ENCODE data around the gene PDYN.

PDYN gene

DNA sequence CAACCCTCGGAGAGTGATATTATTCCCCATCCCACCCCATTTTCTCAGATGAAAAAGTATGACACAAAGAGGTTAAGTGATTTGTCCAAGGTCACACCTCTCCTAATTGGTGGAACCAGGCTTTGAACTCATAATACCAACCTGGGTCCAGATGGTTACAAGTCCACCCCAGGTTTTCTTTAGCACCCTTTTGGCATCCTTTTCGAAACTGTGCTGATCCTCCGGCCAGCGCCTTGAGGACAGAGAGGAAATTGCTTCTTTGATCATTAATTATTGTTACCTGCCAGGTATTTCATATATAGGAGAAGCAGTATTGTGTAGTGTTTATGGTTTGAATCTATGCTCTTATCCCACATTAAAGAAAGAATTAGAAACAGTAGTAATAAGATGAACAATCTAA, 29.3 kb upstream of the PDYN start:
- TF ChIP-seq ZNF565 (CRISPR knock-in tag; conservative IDR thresholded peaks at IDR 0.05; ENCODE audit: low read depth) (no peak), TCF4 (CRISPR knock-in tag; IDR thresholded peaks at IDR 0.05; ENCODE audit: borderline replicate concordance) (no peak), CSDC2 (CRISPR knock-in tag; IDR thresholded peaks at IDR 0.05) (no peak), OSR1 (CRISPR knock-in tag; IDR thresholded peaks at IDR 0.05) (no peak), ISL1 (CRISPR knock-in tag; IDR thresholded peaks at IDR 0.05) (no peak), PPARA (CRISPR knock-in tag; IDR thresholded peaks at IDR 0.05; ENCODE audit: borderline replicate concordance) (no peak), BACH2 (CRISPR knock-in tag; IDR thresholded peaks at IDR 0.05; ENCODE audit: borderline replicate concordance) (no peak), TOX (CRISPR knock-in tag; IDR thresholded peaks at IDR 0.05; ENCODE audit: borderline replicate concordance) (no peak), ESRRG (CRISPR knock-in tag; IDR thresholded peaks at IDR 0.05) (no peak)
- TF ChIP-seq, protein P1, sequence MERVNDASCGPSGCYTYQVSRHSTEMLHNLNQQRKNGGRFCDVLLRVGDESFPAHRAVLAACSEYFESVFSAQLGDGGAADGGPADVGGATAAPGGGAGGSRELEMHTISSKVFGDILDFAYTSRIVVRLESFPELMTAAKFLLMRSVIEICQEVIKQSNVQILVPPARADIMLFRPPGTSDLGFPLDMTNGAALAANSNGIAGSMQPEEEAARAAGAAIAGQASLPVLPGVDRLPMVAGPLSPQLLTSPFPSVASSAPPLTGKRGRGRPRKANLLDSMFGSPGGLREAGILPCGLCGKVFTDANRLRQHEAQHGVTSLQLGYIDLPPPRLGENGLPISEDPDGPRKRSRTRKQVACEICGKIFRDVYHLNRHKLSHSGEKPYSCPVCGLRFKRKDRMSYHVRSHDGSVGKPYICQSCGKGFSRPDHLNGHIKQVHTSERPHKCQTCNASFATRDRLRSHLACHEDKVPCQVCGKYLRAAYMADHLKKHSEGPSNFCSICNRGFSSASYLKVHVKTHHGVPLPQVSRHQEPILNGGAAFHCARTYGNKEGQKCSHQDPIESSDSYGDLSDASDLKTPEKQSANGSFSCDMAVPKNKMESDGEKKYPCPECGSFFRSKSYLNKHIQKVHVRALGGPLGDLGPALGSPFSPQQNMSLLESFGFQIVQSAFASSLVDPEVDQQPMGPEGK (CRISPR knock-in tag; IDR thresholded peaks at IDR 0.05; ENCODE audit: borderline replicate concordance), result no peak
- TF ChIP-seq, protein P2, sequence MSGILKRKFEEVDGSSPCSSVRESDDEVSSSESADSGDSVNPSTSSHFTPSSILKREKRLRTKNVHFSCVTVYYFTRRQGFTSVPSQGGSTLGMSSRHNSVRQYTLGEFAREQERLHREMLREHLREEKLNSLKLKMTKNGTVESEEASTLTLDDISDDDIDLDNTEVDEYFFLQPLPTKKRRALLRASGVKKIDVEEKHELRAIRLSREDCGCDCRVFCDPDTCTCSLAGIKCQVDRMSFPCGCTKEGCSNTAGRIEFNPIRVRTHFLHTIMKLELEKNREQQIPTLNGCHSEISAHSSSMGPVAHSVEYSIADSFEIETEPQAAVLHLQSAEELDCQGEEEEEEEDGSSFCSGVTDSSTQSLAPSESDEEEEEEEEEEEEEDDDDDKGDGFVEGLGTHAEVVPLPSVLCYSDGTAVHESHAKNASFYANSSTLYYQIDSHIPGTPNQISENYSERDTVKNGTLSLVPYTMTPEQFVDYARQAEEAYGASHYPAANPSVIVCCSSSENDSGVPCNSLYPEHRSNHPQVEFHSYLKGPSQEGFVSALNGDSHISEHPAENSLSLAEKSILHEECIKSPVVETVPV (CRISPR knock-in tag; IDR thresholded peaks at IDR 0.05), result no peak
- ATAC-seq, result no peak

GRCh38 chr20:2022163-2022562, 28.3 kb upstream of the PDYN start:
- no peak for ATAC-seq
- TF ChIP-seq, protein P3, sequence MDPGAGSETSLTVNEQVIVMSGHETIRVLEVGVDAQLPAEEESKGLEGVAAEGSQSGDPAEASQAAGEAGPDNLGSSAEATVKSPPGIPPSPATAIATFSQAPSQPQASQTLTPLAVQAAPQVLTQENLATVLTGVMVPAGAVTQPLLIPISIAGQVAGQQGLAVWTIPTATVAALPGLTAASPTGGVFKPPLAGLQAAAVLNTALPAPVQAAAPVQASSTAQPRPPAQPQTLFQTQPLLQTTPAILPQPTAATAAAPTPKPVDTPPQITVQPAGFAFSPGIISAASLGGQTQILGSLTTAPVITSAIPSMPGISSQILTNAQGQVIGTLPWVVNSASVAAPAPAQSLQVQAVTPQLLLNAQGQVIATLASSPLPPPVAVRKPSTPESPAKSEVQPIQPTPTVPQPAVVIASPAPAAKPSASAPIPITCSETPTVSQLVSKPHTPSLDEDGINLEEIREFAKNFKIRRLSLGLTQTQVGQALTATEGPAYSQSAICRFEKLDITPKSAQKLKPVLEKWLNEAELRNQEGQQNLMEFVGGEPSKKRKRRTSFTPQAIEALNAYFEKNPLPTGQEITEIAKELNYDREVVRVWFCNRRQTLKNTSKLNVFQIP (CRISPR knock-in tag; IDR thresholded peaks at IDR 0.05; ENCODE audit: borderline replicate concordance, low read depth), result no peak
- TF ChIP-seq TCF4 (CRISPR knock-in tag; IDR thresholded peaks at IDR 0.05; ENCODE audit: borderline replicate concordance), result no peak
- no peak for TF ChIP-seq ESRRG (CRISPR knock-in tag; IDR thresholded peaks at IDR 0.05)
- TF ChIP-seq ZNF565 (CRISPR knock-in tag; conservative IDR thresholded peaks at IDR 0.05; ENCODE audit: low read depth), result no peak
- no peak for TF ChIP-seq OSR1 (CRISPR knock-in tag; IDR thresholded peaks at IDR 0.05)
- TF ChIP-seq TOX (CRISPR knock-in tag; IDR thresholded peaks at IDR 0.05; ENCODE audit: borderline replicate concordance), result no peak
- TF ChIP-seq RARB (CRISPR knock-in tag; IDR thresholded peaks at IDR 0.05), result no peak
- TF ChIP-seq ZNF70 (CRISPR knock-in tag; IDR thresholded peaks at IDR 0.05), result no peak
- no peak for TF ChIP-seq ZC3H10 (CRISPR knock-in tag; IDR thresholded peaks at IDR 0.05)
- no peak for TF ChIP-seq CSDC2 (CRISPR knock-in tag; IDR thresholded peaks at IDR 0.05)
- TF ChIP-seq ISL1 (CRISPR knock-in tag; IDR thresholded peaks at IDR 0.05), result no peak
- TF ChIP-seq, protein P4, sequence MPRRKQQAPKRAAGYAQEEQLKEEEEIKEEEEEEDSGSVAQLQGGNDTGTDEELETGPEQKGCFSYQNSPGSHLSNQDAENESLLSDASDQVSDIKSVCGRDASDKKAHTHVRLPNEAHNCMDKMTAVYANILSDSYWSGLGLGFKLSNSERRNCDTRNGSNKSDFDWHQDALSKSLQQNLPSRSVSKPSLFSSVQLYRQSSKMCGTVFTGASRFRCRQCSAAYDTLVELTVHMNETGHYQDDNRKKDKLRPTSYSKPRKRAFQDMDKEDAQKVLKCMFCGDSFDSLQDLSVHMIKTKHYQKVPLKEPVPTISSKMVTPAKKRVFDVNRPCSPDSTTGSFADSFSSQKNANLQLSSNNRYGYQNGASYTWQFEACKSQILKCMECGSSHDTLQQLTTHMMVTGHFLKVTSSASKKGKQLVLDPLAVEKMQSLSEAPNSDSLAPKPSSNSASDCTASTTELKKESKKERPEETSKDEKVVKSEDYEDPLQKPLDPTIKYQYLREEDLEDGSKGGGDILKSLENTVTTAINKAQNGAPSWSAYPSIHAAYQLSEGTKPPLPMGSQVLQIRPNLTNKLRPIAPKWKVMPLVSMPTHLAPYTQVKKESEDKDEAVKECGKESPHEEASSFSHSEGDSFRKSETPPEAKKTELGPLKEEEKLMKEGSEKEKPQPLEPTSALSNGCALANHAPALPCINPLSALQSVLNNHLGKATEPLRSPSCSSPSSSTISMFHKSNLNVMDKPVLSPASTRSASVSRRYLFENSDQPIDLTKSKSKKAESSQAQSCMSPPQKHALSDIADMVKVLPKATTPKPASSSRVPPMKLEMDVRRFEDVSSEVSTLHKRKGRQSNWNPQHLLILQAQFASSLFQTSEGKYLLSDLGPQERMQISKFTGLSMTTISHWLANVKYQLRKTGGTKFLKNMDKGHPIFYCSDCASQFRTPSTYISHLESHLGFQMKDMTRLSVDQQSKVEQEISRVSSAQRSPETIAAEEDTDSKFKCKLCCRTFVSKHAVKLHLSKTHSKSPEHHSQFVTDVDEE (CRISPR knock-in tag; IDR thresholded peaks at IDR 0.05), result no peak
- TF ChIP-seq BACH2 (CRISPR knock-in tag; IDR thresholded peaks at IDR 0.05; ENCODE audit: borderline replicate concordance), result no peak
- no peak for TF ChIP-seq ZNF8 (CRISPR knock-in tag; IDR thresholded peaks at IDR 0.05)
- TF ChIP-seq, protein P1 (CRISPR knock-in tag; IDR thresholded peaks at IDR 0.05; ENCODE audit: borderline replicate concordance), result no peak
- TF ChIP-seq SNAI2 (CRISPR knock-in tag; IDR thresholded peaks at IDR 0.05), result no peak
- TF ChIP-seq ZFP3 (CRISPR knock-in tag; IDR thresholded peaks at IDR 0.05), result no peak
- no peak for TF ChIP-seq ZFP30 (CRISPR knock-in tag; IDR thresholded peaks at IDR 0.05)
- TF ChIP-seq GLIS3 (CRISPR knock-in tag; IDR thresholded peaks at IDR 0.05), result no peak
- no peak for TF ChIP-seq PPARA (CRISPR knock-in tag; IDR thresholded peaks at IDR 0.05; ENCODE audit: borderline replicate concordance)

Data from SK-N-SH treated with all-trans-retinoic acid at 6 μM for 48 hours (cell line).